Activated CD4-positive, CD25-positive, alpha-beta regulatory T cell treated with anti-CD3 and anti-CD28 coated beads, Interleukin-2, amount 50 U/mL, for 16 hours (primary cell): ENCODE results near the gene AUTS2.
"Not testable (repeated sequence)": the region's sequence is repeated elsewhere in the genome, so short reads cannot be mapped to it uniquely, and the experiment has no call there.

Experiments
- DNase-seq: peaks from one replicate; pipeline ENCODE4 v3.0.0-alpha.2; 2020; ENCODE audit warnings: low read depth, low spot score

Gene AUTS2

DNA sequence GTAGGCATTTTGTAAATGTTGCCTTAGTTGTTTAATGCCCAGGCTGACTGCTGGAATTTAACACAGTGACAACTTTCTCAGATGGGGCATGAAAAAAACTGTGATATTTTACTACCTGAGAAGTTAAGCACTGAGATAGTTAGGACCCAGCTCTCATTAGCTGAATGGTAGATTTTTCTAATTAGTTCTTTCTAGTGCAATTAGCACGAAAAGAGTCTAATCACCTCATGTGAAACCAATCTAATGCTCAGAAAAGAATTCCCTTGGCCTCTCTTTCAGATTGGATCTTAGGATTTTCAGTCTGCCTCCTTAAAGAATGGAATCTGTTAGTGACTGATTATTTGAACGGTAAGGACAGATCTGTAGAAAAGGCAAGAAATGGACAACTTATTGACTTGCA is 743.2 kb downstream of the AUTS2 start:
- DNase-seq: no peak

- no peak for DNase-seq
Observed at GRCh38 chr7:70343519-70343918, 745.2 kb downstream of the AUTS2 start.

GRCh38 chr7:70344726-70345125 is 746.5 kb downstream of the AUTS2 start:
- no peak for DNase-seq

GRCh38 chr7:70346844-70347462 is 748.7 kb downstream of the AUTS2 start:
- no peak for DNase-seq

DNA sequence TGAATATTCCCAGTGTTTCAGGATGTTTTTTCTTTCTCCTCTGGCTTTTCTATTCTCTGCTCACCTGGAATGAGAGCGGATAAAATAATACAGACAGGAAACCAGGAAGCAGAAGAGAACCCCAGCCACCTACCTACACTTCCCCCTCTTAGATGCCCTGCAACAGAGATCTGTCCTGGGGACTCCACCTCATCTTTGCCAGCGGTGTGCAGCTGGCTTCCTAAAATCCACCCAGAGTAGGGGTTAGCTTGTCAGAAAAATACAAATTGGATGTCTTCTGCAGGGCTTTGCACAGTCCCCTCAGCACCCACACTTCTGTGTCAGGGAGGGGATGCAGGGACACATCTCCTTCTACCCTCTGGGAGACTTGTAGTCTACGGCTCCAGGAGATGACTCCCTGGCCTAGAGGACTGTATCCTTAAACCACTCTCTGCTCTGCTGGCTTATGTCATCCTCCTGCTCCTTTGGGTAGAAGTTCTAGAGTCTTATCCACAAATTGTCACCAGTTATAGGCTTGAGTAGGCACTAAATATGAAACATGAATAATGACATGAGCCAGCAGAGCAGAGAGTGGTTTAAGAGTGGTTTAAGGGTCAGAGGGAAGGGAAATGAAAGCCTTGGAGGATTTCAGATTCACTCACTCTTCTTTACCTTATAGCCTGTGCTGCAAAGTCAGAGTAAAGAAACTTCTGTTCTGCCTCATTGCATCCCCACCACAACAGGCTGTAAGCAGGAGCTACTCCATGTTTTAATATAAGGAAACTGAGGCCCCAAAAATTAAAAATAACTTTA is 749.4 kb downstream of the AUTS2 start:
- DNase-seq: no peak

DNA sequence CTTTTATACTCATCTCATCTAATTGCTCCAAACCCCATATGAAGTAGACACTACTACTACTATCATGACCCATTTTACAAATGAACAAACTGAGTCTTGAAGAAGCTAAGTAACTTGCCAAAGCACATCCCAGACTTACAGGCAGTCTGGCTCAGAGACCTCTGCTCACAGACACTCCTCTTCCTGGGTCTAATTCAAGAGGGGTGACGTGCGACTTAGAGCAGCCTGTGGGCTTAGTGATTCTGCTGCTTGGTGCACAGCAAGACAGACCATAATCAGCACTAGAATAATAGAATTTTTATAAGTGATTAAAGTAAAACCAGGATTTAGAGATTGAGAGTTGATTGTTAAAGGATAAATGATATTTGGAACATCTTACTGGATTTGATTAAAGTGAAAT is 750.8 kb downstream of the AUTS2 start:
- DNase-seq: no peak

DNA sequence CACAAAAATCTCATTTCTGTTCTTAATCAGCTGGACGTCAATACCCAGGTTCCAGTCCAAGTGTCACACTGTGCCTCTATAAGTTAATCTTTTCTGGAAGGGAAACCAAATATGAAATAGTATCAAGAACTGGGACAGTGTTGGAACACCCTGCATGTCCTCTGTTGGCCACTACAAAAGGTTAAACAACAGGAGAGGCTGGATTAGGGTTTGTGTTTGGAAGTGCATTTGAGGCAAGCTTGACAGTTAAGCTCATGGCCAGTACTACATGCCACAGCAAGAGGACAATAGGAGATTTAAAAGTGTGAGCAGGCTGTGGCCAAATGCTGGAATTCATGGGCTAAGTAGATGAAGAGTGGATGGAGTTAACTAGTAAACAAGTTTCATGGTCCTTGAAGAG is 751.5 kb downstream of the AUTS2 start:
- no peak for DNase-seq

DNA sequence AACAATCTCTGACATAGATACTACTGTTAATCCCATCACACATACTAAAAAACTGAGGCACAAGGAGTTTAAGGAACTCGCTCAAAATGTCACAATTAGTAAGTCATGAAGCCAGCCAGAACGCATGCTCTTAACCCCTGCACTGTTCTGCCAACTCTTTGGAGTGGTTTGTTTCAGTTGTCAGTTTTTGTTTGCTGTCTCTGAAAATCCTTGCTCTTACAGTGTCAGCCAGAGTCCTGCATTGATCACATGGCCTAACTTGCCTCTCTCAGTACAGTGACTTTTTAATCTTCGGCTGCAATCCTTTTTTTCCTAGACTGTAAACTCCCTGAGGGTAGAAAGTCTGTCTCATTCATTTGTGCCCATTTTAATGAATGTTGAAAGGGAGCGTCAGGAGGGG is 753.8 kb downstream of the AUTS2 start:
- no peak for DNase-seq

DNA sequence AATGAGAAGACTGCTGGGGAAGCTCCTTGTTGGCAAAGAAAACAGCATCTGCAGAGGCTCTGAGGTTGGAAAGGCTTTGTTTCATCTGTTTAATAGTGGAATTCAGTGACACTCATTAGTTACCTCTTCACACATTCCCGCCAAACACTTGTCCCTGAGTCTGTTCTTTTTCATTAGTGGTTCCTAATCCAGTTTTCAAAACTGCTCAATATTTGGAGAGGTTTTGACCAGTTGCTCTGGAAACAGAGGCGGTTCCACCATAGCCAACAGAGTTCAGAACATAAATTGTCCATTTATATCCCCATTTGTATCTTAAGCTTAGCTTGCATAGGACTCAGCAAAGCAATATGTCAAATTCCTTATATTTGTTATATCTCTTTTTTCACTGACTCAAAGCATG is 754.6 kb downstream of the AUTS2 start:
- DNase-seq: no peak

GRCh38 chr7:70353330-70353945 is 755.2 kb downstream of the AUTS2 start:
- DNase-seq: no peak

- no peak for DNase-seq
Observed at GRCh38 chr7:70353946-70354335, 755.7 kb downstream of the AUTS2 start.

DNA sequence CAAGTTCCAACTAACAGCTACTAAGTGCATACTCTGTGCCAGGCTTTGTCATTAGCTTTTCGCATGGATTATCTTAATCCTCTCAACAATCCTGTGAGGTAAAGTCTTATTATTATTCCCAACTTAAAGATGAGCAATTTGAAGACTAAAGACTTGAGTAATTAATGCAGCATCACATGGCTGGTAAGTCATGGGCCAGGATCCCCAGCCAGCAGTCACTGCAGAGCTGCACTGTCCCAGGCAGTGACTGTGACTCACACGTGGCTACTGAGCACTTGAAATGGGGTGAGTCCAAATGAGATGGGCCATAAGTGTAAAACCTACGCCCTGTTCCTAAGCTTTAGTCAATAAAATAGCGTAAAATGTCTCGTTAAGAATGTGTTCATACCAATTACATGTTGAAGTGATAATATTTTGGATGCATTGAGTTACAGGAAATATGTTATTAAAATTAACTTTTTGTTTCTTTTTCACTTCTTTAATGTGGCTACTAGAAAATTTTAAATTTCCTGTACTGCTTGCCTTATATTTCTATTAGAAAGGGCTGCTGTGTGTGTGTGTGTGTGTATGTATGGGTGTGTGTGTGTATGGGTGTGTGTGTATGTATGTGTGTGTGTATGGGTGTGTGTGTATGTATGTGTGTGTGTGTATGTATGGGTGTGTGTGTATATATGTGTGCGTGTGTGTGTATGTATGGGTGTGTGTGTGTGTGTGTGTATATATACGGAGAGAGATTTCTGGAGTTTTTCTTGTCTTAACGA is 756.3 kb downstream of the AUTS2 start:
- DNase-seq: no peak

- no peak for DNase-seq
Observed at GRCh38 chr7:70355198-70356020, 757.1 kb downstream of the AUTS2 start.

DNA sequence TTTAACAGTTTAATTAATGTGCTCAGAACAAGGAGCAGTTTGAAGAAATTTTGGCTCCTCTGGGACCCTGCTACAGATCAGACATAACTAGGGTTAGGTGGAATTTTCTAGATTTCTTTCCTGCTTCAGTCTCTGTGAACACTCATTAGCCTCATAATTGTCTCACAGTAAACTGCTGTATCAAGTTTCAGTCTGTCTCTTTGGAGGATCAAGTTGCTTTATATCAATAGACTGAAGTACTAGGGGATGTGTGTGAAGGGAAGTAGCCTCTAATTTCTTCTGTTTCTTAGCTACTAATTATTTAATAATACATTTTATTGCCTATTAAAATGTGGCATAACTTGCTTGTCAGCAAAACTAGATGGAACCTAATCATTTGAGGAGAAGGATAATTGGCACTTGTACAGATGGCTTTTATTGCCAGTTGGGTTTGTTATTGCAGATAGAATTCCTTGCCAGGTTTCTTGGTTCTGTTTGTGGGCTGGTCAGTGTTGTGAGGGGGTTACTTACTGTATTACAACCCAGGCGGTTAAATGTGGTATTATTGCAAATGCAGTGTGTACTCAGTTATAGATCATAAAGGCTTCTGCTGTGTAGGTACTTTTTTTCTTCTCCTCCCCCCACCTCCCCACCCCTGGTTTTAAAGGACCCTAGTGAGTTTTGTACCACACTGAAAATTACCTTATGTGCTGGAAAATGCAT is 758.0 kb downstream of the AUTS2 start:
- DNase-seq: no peak

DNA sequence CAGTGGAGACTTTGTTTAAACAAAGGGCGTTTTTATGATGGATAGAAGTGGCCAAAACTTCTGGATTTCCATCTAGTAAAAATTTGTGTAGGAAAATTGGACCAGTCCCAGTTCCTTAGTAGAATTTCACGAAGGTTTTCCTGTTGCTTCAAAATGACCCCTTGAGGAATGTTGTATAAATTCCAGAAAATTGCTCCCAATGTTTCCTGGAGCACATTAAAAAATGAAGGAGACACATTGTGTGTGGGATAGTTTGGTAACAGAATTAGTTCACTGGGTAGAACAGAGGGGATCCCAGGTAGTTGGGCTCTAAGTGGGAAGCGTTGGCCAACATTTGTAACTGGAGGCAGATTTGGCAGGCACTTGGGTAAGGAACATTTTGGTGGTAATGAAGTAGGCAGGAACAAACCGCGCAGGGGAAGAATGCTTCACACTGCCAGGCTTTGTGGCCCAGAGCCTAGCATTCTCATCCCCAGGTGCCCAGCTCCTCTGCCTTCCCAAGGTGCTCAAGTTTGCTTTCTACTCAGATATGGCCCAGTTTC is 758.6 kb downstream of the AUTS2 start:
- no peak for DNase-seq

DNA sequence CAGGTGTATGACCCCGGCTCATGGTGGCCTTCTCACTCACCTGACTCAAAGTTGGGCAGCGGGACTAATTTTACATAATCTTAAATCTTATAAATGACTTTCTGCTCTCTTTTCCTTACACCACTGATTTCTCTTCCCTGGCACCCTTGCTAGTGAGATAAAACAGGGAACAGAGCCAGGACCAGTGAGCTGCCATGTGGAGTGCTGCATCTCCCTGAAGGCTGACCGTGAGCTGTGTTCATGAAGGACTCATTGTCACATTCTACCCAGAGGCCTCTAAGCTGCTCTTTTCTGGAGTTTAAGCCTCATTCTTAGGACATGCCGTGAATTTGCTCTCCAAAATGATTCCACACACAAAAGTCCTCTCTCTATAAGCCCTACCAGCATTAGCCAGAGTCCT is 762.3 kb downstream of the AUTS2 start:
- DNase-seq: no peak

DNA sequence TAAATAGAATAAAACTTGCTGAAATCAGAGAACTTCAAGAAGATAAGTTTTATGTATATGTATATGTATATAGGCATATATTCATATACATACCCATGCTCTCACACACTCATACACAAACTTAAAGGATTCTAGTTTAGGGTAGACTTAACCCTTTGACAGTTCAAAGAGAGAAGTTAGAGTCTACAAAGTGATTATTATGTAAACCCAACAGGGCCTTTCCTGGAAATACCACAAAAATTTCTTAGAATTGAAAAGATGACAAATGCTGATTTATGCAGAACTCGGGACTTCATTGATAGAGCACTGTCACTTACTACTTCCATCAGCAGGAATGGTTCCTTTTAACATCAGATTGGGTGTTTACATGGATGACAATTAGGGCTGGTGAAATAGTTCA is 763.5 kb downstream of the AUTS2 start:
- no peak for DNase-seq

GRCh38 chr7:70364393-70364792 is 766.1 kb downstream of the AUTS2 start:
- DNase-seq: not testable (repeated sequence)

- DNase-seq: no peak
Observed at GRCh38 chr7:70371652-70372051, 773.4 kb downstream of the AUTS2 start.

DNA sequence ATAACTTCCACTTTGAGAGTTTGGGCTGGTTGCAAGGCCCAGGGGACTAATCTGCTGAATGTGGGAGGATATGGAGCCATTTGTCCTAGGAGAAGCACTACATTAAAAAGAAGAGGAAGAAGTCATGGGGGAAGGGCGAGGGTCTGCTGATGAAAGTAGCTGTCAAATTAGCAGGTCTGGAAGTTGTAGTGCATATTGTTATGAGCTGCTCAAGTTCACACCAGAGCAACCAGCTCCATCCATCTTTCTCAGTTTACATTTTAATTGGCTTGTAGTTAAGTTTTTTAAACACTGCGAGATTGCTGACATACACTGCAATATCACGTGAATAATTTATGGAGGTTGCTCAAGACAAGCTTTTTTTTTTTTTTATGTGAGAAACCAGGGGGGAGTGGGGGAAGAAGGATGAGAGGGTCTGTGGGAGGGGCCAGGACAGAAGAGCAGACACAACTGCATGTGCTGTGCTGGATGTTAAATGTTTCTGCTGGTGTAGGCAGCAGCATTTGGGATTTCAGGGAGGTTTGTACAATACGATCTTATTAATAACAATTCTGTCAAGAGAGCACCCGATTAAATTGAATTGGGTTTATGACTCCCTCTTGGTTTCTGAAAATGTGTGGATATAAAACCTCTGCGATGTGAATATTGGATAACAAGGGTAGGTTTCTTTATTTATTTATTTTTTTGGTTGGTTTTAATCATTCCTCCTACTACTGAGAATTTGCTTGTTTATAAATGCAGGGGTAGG is 774.7 kb downstream of the AUTS2 start:
- DNase-seq: no peak
